Measurements from ENCODE around the gene RRP12. TPM values are rescaled to one million over a fixed set of nuclear protein-coding genes. Genes with fewer than 3 reads are reported as not detected.
"Not testable (repeated sequence)": the region's sequence is repeated elsewhere in the genome, so short reads cannot be mapped to it uniquely, and the experiment has no call there.

The RRP12 gene, protein sequence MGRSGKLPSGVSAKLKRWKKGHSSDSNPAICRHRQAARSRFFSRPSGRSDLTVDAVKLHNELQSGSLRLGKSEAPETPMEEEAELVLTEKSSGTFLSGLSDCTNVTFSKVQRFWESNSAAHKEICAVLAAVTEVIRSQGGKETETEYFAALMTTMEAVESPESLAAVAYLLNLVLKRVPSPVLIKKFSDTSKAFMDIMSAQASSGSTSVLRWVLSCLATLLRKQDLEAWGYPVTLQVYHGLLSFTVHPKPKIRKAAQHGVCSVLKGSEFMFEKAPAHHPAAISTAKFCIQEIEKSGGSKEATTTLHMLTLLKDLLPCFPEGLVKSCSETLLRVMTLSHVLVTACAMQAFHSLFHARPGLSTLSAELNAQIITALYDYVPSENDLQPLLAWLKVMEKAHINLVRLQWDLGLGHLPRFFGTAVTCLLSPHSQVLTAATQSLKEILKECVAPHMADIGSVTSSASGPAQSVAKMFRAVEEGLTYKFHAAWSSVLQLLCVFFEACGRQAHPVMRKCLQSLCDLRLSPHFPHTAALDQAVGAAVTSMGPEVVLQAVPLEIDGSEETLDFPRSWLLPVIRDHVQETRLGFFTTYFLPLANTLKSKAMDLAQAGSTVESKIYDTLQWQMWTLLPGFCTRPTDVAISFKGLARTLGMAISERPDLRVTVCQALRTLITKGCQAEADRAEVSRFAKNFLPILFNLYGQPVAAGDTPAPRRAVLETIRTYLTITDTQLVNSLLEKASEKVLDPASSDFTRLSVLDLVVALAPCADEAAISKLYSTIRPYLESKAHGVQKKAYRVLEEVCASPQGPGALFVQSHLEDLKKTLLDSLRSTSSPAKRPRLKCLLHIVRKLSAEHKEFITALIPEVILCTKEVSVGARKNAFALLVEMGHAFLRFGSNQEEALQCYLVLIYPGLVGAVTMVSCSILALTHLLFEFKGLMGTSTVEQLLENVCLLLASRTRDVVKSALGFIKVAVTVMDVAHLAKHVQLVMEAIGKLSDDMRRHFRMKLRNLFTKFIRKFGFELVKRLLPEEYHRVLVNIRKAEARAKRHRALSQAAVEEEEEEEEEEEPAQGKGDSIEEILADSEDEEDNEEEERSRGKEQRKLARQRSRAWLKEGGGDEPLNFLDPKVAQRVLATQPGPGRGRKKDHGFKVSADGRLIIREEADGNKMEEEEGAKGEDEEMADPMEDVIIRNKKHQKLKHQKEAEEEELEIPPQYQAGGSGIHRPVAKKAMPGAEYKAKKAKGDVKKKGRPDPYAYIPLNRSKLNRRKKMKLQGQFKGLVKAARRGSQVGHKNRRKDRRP (N-terminal part only)
- 29.6 TPM for polyA plus RNA-seq (2012; ENCODE audit: insufficient read depth, insufficient read length)

GRCh38 chr10:97400665-97401454, at the start of gene RRP12:
Gene RRP12 (minus strand): TSS chr10:97401340. CDS start chr10:97401231, 109 bp downstream.
- DNase-seq (ENCODE audit: low read depth, low spot score): peak; percentile 96
- H3K4me3 ChIP-seq (ENCODE audit: low read length): peak within 1 kb of the TSS; percentile 88

DNA sequence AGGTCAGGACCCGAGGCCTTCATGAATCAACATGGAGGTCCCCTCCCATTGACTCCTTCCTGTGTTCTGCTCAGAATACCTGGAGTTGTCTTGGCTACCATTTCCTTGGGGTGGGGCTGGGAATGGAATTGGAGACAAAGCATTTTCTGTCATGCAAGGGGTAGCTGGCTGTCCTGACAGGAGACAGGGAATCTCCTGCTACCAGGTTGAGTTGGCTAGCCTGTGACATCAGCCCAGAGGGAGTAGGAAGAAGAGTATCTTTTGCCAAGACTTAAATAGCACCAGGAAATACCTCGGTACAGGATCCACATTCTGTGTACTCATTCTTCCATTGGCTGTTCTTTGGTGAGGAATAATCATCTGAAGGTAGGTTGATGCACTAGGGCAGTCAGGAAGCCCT, 49.7 kb upstream of the RRP12 start:
- no peak for DNase-seq (ENCODE audit: low read depth, low spot score)
- no peak overlapping the region for H3K4me3 ChIP-seq (ENCODE audit: low read length)

DNA sequence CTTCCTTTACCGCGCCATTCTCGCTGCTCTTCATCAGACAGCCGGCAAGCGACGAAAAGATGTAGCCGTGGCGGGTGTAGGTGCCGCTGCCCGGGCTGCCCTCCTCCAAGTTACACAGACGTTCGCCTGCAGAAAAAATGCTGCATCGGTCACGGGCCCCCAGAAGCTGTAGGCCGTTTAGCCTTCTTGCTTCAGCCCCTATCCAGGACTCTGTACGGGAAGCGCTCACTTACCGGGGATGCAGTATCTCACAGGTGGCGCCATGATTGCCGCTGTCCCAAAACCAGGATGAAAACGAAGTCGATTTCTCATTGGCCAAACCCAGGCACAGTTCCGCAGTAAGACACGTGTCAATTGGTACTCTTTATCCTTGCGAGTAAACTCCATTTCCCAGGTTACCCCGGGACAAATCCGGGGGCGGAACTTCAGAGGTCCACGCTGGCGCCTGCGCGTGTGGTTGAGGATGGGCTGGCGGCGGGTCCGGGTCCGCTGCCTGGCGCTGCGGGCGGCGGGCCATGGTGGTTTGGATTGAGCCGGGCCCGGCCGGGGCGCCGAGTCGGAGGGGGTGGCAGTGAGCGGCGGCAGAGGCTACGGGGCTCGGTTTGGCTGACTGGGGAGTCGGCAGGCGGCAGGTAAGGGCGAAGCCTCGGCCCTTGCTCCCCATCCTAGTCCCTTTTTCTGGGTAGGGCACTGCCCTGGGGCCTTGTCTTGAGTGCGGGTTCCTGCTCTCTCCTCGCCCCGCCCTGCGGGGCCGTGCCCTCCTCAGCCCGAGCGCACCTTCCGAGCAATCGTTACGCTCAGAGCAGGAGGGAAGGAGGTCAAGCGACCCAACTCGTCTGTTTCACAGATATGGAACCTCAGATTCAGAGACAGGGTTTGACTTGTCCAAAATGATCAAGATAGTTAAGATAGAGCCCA, 44.8 kb upstream of the RRP12 start, which contains the start of the genes EXOSC1 and ZDHHC16:
Gene EXOSC1, minus strand, starts transcription at position 285 of the 918 bp plus-strand sequence. Its CDS starts 21 bp downstream, at position 264.
Gene ZDHHC16, plus strand, starts transcription at position 454 of the 918 bp plus-strand sequence. CDS start 5,501 bp downstream, outside the sequence.
- H3K4me3 ChIP-seq (ENCODE audit: low read length): peak within 1 kb of the TSS; percentile 82
- peak; percentile 95 for DNase-seq (ENCODE audit: low read depth, low spot score)

- DNase-seq (ENCODE audit: low read depth, low spot score): no peak
- H3K4me3 ChIP-seq (ENCODE audit: low read length): peak overlapping the region; percentile 82
Observed at GRCh38 chr10:97445357-97445721, 44.2 kb upstream of the RRP12 start.

DNA sequence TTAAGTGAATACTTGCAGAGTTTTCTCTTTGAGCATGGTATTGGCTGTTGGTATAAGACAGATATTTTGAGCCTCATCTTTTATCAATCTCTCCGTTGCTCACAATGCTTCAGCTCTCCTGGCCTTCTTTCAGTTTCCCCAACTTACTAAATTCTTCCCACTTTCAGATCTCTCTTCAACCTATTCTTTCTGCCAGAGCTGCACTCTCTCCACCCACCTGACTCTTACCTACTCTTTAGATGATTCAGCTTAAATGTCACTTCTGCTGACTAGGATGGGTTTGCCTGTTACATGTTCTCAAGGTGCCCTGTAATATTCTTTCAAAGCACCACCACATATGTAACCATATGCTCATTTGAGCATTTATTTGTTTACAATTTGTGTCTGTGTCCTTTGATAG, 43.1 kb upstream of the RRP12 start:
- DNase-seq (ENCODE audit: low read depth, low spot score): no peak
- H3K4me3 ChIP-seq (ENCODE audit: low read length): no peak overlapping the region

DNA sequence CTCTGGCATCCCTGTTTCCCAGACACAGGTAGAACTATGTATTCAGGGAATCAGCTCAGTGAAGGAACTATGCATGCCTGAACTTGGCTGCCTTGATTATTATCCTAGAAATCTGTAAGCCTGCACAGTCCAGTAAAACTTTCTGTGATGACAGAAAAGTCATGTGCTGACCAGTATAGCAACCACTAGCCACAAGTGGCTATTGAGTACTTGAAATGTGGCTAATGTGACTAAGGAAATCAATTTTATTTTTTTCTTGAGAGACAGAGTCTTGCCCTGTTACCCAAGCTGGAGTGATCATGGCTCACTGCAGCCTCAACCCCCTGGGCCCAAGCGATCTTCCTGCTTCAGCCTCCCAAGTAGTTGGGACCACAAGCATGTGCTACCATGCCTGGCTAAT, 41.1 kb upstream of the RRP12 start:
- DNase-seq (ENCODE audit: low read depth, low spot score): no peak
- no peak overlapping the region for H3K4me3 ChIP-seq (ENCODE audit: low read length)

- H3K4me3 ChIP-seq (ENCODE audit: low read length): no peak overlapping the region
- DNase-seq (ENCODE audit: low read depth, low spot score): no peak
Observed at GRCh38 chr10:97435211-97435610, 34.1 kb upstream of the RRP12 start.

GRCh38 chr10:97434557-97434956, 33.4 kb upstream of the RRP12 start:
- H3K4me3 ChIP-seq (ENCODE audit: low read length): no peak overlapping the region
- DNase-seq (ENCODE audit: low read depth, low spot score): no peak

DNA sequence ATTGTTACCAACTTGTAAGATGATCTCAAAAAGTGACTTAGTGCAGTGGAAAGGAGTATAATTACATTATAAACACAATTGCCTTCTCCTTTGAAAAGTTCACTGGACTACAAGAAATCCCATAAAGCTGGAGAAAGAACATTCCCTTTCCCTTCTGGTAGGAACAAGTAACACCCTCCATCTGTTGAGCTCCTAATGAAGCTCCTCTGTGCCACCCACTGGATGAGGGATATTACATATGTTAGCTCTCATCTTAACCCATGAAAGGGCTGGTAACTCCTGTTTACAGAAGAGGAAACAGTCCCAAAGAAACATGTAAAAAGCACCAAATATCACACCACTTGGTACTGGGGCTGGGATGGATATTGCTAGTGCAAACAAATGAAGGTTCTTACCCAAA, 32.9 kb upstream of the RRP12 start:
- H3K4me3 ChIP-seq (ENCODE audit: low read length): no peak overlapping the region
- no peak for DNase-seq (ENCODE audit: low read depth, low spot score)

- peak overlapping the region; percentile 97 for H3K4me3 ChIP-seq (ENCODE audit: low read length)
- peak; percentile 57 for DNase-seq (ENCODE audit: low read depth, low spot score)
Observed at GRCh38 chr10:97428572-97428981, 27.4 kb upstream of the RRP12 start.

GRCh38 chr10:97427571-97428179, 26.5 kb upstream of the RRP12 start:
- no peak for DNase-seq (ENCODE audit: low read depth, low spot score)
- H3K4me3 ChIP-seq (ENCODE audit: low read length): peak overlapping the region; percentile 97

GRCh38 chr10:97426776-97427570, 25.8 kb upstream of the RRP12 start:
- DNase-seq (ENCODE audit: low read depth, low spot score): no peak

DNA sequence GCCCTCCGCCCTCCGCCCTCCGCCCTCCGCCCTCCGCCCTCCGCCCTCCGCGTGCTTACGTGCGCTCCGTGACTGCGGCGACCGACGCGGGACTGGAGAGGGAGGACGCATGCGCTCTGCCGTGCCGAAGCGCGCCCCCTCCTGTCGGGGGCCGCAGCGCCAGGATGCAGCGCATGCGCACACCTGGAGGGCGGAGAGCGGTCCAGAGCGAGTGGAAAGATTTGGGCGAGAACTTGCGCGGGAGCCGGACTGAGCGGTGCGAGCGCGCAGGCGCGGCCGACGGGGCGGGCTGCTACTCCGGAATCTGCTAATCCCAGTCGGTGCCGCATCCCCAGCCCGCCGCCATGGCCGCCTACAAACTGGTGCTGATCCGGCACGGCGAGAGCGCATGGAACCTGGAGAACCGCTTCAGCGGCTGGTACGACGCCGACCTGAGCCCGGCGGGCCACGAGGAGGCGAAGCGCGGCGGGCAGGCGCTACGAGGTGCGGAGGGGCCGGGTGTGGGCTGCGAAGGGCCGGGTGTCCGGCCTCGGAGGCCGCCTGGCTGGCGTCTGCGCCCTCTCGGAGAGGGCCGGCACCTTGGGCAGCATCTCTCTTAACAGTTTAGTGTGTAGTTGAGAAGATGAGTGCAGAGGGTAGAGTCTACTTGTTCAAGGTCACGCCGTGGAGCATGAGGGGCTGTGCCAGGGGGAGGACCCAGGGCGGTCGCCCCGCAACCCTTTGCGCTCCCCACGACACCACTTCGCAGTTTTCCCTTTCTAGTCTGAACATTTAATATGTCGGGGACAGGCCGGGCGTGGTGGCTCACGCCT, 25.0 kb upstream of the RRP12 start, which contains the start of gene PGAM1:
Gene PGAM1, plus strand, starts transcription at position 228 of the 812 bp plus-strand sequence. Its CDS starts 117 bp downstream, at position 345.
- H3K4me3 ChIP-seq (ENCODE audit: low read length): peak within 1 kb of the TSS; percentile 97
- DNase-seq (ENCODE audit: low read depth, low spot score): peak; percentile 96

More at GRCh38 chr10:97426776-97427570, 25.8 kb upstream of the RRP12 start:
- peak overlapping the region; percentile 97 for H3K4me3 ChIP-seq (ENCODE audit: low read length)

GRCh38 chr10:97423757-97424098, 22.6 kb upstream of the RRP12 start:
- DNase-seq (ENCODE audit: low read depth, low spot score); H3K4me3 ChIP-seq (ENCODE audit: low read length): not testable (repeated sequence)

DNA sequence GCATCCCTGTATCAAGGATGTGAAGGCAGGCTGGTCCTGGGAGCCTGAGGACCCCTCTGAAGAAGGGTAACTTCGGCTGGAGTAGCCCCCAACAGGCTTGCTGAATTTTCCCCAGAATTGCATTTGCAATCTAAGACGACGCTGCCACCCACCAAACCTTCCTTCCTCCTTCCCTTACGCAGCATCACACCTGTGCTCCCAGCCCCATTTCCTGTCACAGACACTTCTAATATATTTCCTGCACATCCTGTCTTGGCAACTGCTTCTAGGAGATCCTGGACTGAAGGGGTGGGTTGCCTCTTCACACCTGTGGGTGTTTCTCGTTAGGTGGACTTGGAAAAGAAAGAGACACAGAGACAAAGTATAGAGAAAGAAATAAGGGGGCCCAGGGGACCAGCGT, 15.4 kb upstream of the RRP12 start:
- peak overlapping the region; percentile 3; the same call in 1 of the 2 replicates for H3K4me3 ChIP-seq (ENCODE audit: low read length)
- DNase-seq (ENCODE audit: low read depth, low spot score): peak; percentile 76

Data from Jurkat, Clone E6-1 (cell line).